Breast epithelium (tissue), 3 donors: ENCODE measurements around the gene MDM1.

ENCODE experiments used
- CTCF ChIP-seq, 3 donors: fragments of 450-650 bp; IDR thresholded peaks; one replicate each; pipeline ENCODE4 v1.5.1; 2016 to 2017; ENCODE audit warnings: antibody characterized with exemption in 3 of 3, mild to moderate bottlenecking in 3 of 3, moderate library complexity in 3 of 3
- POLR2A ChIP-seq: fragments of 450-650 bp; IDR thresholded peaks from one replicate; pipeline ENCODE4 v1.6.1; 2016; ENCODE audit warnings: antibody characterized with exemption, mild to moderate bottlenecking, moderate library complexity
- POLR2AphosphoS5 ChIP-seq, 3 donors: sonication (generic); formaldehyde crosslinking; IDR thresholded peaks; one replicate each; pipeline ENCODE4 v1.6.1; 2017; ENCODE audit warnings: antibody characterized with exemption in 3 of 3

DNA sequence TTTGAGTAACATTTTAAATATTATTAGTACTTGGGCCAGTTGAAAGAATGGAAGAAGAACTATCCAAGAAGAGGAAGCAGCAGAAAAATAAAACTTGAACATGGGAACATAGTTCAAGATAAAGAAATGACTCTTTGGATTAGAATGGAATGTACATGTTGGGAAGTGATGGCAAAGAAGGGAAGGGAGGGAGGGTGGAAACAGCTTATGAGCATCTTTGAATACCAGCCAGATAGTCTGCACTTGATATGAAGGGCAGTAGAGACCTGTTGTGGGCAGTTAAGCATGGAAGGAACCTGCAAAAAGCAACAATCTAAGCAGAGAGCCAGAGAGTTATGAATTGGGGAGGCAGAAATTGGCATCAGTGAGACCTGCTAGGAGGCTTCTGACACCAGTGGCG lies 68.8 kb downstream of the MDM1 start:
- TF ChIP-seq CTCF (IDR thresholded peaks at IDR 0.05) (no peak), POLR2A (no peak), POLR2AphosphoS5 (IDR thresholded peaks at IDR 0.05) (no peak)
